Stimulated activated CD4-positive, alpha-beta T cell treated with anti-CD3 and anti-CD28 coated beads, TNF-alpha, amount 100 ng/mL, for 4 hours (primary cell): Measurements from ENCODE around the gene MRNIP.
A peak's percentile ranks its signal among the peaks of the same experiment; 100 is the strongest.
"Not testable (repeated sequence)": the region's sequence is repeated elsewhere in the genome, so short reads cannot be mapped to it uniquely, and the experiment has no call there.

Experiments
- DNase-seq, 3 experiments: peaks; one replicate each; pipeline ENCODE4 v3.0.0-alpha.2; 2020; ENCODE audit warnings: low read depth in 3 of 3

The MRNIP gene

GRCh38 chr5:179871533-179871932, 12.9 kb upstream of the MRNIP start:
- not testable (repeated sequence) for DNase-seq

- DNase-seq = no peak
These were observed 12.3 kb upstream of the MRNIP start for GRCh38 chr5:179870952-179871351.

GRCh38 chr5:179870403-179870903, 11.8 kb upstream of the MRNIP start:
- DNase-seq = no peak

GRCh38 chr5:179869641-179870402, 11.2 kb upstream of the MRNIP start:
- no peak for DNase-seq

GRCh38 chr5:179869101-179869500, 10.5 kb upstream of the MRNIP start:
- DNase-seq = no peak

GRCh38 chr5:179868541-179868940, 9.9 kb upstream of the MRNIP start:
- no peak for DNase-seq

- DNase-seq = no peak
These were observed 8.9 kb upstream of the MRNIP start for GRCh38 chr5:179867476-179867875.

GRCh38 chr5:179867079-179867465, 8.5 kb upstream of the MRNIP start:
- DNase-seq = no peak

- no peak for DNase-seq
These were observed 7.8 kb upstream of the MRNIP start for GRCh38 chr5:179866241-179867078.

- no peak for DNase-seq
These were observed 7.0 kb upstream of the MRNIP start for GRCh38 chr5:179865491-179866240.

- DNase-seq = no peak
These were observed 6.1 kb upstream of the MRNIP start for GRCh38 chr5:179864686-179865085.

- DNase-seq = no peak
These were observed 5.0 kb upstream of the MRNIP start for GRCh38 chr5:179863449-179864085.

- no peak for DNase-seq
These were observed 4.3 kb upstream of the MRNIP start for GRCh38 chr5:179862891-179863290.

GRCh38 chr5:179862296-179862695, 3.7 kb upstream of the MRNIP start:
- no peak for DNase-seq

GRCh38 chr5:179860301-179860700, 1.7 kb upstream of the MRNIP start:
- DNase-seq = no peak

- DNase-seq = peak in 1 of 3 experiments; percentile 48
These were observed 404 bp downstream of the MRNIP start for GRCh38 chr5:179858241-179858585.

- no peak for DNase-seq
These were observed 4.3 kb downstream of the MRNIP start for GRCh38 chr5:179854356-179854755.

- DNase-seq = no peak
These were observed 5.5 kb downstream of the MRNIP start for GRCh38 chr5:179852993-179853547.

- DNase-seq = no peak
These were observed 17.0 kb downstream of the MRNIP start for GRCh38 chr5:179841621-179842020.

- DNase-seq = no peak
These were observed 17.9 kb downstream of the MRNIP start for GRCh38 chr5:179840766-179841165.

GRCh38 chr5:179840321-179840720, 18.3 kb downstream of the MRNIP start:
- no peak for DNase-seq
